VCaP (cell line): ENCODE data around the gene SMTNL2.

Experiments used
- H3K27ac ChIP-seq: fragments of 450-650 bp; 2 replicates; pipeline ENCODE4 v1.5.1; 2017
- TF ChIP-seq, protein P1 (sequence below): fragments of 450-650 bp; conservative IDR thresholded peaks from 2 replicates; pipeline ENCODE4 v1.5.1; 2017; ENCODE audit warnings: mild to moderate bottlenecking, moderate library complexity

Gene SMTNL2

DNA sequence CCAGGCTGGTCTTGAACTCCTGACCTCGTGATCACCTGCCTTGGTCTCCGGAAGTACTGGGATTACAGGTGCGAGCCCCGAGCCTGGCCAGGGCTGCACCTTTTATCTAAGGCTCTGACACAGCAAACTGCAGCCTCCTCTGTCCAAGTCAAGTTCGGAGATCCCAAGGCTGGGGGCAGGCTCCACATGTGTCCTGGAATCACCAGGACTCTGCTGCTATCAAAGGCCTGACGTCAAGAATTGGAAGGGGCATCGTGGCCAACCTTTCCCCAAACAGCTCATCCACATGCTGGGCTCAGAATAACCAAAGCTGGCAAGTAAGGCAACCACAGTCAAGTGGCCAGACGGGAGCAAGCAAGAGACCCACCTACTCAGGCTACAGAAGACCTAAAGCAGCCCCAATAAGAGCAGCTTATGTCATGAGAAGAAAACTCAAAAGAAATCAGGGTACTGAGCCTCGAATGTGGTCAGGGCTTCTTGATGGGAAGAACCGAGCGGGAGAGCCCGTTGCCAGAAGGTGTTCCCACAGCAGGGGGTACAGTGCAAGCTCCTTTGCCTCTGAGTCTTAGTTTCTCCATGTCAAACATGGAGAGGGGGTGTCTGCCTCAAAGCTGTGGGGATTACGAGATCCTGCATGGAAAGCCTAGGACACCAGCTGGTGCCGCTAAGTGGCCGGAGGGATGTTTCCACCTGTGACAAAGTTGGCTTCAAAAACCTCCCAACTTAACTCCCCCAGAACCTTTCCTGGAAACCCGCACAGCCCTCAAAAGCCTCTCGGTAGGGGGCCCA lies 37.0 kb upstream of the SMTNL2 start:
- TF ChIP-seq, protein P1, sequence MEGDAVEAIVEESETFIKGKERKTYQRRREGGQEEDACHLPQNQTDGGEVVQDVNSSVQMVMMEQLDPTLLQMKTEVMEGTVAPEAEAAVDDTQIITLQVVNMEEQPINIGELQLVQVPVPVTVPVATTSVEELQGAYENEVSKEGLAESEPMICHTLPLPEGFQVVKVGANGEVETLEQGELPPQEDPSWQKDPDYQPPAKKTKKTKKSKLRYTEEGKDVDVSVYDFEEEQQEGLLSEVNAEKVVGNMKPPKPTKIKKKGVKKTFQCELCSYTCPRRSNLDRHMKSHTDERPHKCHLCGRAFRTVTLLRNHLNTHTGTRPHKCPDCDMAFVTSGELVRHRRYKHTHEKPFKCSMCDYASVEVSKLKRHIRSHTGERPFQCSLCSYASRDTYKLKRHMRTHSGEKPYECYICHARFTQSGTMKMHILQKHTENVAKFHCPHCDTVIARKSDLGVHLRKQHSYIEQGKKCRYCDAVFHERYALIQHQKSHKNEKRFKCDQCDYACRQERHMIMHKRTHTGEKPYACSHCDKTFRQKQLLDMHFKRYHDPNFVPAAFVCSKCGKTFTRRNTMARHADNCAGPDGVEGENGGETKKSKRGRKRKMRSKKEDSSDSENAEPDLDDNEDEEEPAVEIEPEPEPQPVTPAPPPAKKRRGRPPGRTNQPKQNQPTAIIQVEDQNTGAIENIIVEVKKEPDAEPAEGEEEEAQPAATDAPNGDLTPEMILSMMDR: no peak
- H3K27ac ChIP-seq: no peak overlapping the region

DNA sequence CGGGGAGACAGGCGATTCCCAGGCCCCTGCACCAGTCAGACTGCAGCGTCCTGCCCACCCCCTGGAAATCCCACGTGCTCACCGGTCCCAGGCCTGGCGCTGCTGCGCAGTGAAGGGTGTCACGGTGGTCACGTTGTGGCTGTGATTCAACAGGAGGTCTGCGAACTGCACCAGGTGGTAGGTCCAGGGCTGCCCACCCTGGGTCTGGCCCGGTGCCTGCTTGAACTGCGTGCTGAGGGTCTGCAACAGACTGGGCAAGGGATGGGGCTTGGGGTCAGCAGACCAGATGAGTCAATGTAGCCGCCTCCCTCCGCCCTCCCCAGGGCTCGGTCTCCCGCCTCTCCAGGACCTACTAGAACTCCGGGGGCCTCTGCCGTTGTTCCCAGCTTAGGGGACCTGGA lies 36.3 kb upstream of the SMTNL2 start:
- TF ChIP-seq, protein P1: no peak

DNA sequence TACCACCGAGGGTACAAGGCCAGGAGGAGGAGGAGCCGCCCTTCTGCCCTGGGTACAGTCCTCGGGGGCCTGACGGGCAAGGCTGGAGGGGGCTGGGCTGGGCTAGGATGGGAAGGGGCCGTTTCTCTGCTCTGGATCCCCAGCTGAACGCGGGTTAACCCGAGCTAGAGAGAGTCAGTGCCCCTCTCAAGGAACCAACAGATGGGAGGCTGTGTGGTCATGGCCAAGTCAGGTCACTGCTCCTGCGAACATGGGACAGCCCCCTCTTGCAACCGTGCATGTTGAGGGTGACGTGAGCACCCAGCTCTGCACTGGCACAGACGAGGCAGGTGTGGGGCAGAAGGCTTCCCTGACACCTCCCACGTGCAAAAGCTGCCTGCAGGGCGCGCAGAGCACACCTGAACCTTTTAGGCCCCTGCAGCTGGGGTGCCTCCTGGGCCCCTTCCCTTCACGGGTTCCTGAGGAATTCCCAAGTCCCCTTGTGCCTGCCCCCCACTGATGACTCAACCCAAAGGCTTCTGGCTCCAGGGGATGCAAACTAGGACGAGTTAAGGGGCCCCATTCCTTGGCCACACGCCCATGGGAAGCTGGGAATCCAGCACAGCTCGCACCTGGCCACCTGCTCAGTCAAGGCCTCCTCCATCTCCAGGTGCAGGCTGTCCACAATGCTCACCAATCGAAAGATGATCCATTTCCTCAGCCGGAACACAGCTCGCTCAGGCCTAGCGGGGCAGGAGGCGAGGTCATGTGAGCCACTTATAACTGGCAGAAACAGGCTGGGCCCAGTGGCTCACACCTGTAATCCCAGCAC lies 35.4 kb upstream of the SMTNL2 start:
- TF ChIP-seq, protein P1: no peak
- no peak overlapping the region for H3K27ac ChIP-seq

More for the DNA sequence above, 36.3 kb upstream of the SMTNL2 start:
- no peak overlapping the region for H3K27ac ChIP-seq

DNA sequence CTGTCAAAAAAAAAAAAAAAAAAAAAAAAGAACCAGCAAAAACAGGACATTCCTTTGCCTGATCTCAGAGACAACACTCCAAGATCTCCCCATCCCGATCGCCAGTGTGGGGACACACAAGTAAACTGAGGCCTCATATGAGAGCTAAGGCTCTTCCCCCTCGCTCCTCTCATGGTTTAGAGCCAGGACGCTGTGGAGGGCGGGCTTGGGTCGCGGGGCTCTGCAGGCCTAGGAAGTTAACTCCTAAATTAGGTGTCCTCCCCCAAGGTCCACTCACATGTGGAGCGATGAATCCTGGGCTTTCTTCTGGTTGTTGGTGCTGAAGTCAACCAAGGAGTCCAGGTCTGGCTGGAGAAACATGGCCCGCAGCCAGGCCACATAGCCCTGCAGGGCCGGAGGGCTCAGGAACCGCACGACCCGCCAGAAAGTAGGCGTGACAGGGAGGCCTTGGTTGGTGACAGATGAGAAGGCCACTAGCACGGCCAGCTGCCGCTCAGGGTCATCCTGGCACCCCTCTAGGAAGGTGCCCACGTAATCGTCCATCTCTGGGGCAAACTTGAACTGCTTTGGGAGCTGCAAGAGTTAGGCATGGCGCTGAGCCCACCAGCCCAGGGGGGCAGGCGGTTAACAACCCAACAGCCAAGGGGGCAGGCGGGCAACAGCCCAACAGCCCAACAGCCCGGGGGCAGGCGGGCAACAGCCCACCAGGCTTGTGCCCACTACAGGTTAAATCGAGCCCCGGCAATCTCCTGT lies 34.4 kb upstream of the SMTNL2 start:
- TF ChIP-seq, protein P1: no peak
- H3K27ac ChIP-seq: no peak overlapping the region

DNA sequence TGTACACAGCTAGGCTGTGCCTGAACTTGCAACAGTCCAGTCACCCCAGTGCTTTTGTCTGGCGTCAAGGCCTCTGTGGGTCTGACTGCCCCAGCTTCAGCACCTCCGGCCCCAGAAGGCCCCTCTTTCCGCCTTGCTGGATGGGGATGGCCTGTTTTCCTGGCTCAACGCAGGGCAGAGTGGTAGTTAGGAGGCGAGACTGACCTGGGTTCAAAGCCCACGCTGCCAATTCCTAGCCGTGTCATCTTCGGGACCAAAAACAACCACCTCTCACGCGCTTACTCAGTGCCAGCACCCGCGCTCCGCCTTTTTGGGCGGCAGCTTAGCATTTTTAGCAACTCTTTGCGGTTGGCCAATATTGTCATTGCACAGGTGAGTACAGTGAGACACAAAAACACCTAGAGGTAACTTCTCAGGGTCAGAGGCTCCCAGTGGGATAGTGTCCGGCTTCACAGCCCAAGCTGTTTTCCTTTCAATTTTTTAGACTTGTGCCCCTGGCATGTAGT lies 33.7 kb upstream of the SMTNL2 start:
- TF ChIP-seq, protein P1: no peak
- H3K27ac ChIP-seq: no peak overlapping the region

DNA sequence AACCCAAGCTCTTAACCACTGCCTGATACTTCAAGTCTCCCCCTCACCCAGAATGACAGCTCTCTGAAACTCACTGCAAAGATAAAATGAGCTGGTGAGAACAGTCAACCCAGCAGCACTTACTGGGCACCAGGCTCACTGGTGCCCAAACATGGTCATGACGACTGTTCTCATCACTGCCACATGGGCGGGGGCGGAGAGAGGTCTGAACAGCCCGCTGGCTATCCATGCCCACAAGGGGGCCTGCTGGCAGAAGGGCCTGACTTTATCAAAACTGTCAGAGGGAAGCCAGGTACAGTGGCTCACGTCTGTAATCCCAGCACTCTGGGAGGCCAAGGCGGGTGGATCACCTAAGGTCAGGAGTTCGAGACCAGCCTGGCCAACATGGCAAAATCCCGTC lies 33.2 kb upstream of the SMTNL2 start:
- TF ChIP-seq, protein P1: peak; percentile 39; the same call in 1 of the 2 replicates
- H3K27ac ChIP-seq: no peak overlapping the region
